GM23248 (cell line): ENCODE results near the gene RAPGEF4. TPM values are rescaled to one million over a fixed set of nuclear protein-coding genes. Genes with fewer than 3 reads are reported as not detected.
A peak's percentile ranks its signal among the peaks of the same experiment; 100 is the strongest.

Experiments
- DNase-seq: peaks from one replicate; pipeline ENCODE4 v3.0.0-alpha.2; 2015
- H2AFZ ChIP-seq: fragments of 200-600 bp; sonication (generic); 2 replicates; pipeline ENCODE4 v1.6.1; 2016; ENCODE audit warnings: antibody characterized with exemption
- H3F3A ChIP-seq: fragments of 200-600 bp; sonication (generic); 2 replicates; pipeline ENCODE4 v1.6.1; 2016; ENCODE audit warnings: mild to moderate bottlenecking, antibody characterized with exemption, mixed run types; ENCODE audit not compliant: insufficient read depth
- H3K27ac ChIP-seq: fragments of 200-600 bp; sonication (generic); 2 replicates; pipeline ENCODE4 v1.5.1; 2016; ENCODE audit warnings: mild to moderate bottlenecking
- H3K27me3 ChIP-seq: fragments of 200-600 bp; sonication (generic); replicated peaks from 2 replicates; pipeline ENCODE4 v1.6.1; 2016; ENCODE audit warnings: mild to moderate bottlenecking; ENCODE audit not compliant: insufficient read depth
- H3K36me3 ChIP-seq: fragments of 200-600 bp; sonication (generic); 2 replicates; pipeline ENCODE4 v1.6.1; 2016; ENCODE audit warnings: low read depth, mild to moderate bottlenecking
- H3K4me1 ChIP-seq: fragments of 200-600 bp; sonication (generic); 2 replicates; pipeline ENCODE4 v1.6.1; 2016; ENCODE audit warnings: mild to moderate bottlenecking; ENCODE audit not compliant: insufficient read depth
- H3K4me2 ChIP-seq: fragments of 200-600 bp; sonication (generic); one replicate; pipeline ENCODE4 v1.6.1; 2016; ENCODE audit warnings: mild to moderate bottlenecking; ENCODE audit not compliant: unreplicated experiment
- H3K4me3 ChIP-seq: fragments of 200-600 bp; sonication (generic); 2 replicates; pipeline ENCODE4 v1.5.1; 2016; ENCODE audit warnings: mild to moderate bottlenecking
- H3K79me2 ChIP-seq: fragments of 200-600 bp; sonication (generic); 2 replicates; pipeline ENCODE4 v1.6.1; 2016; ENCODE audit warnings: mild to moderate bottlenecking; ENCODE audit not compliant: insufficient read depth
- H3K9ac ChIP-seq: fragments of 200-600 bp; sonication (generic); 2 replicates; pipeline ENCODE4 v1.6.1; 2016; ENCODE audit warnings: mild to moderate bottlenecking
- H3K9me2 ChIP-seq: fragments of 200-600 bp; sonication (generic); 2 replicates; pipeline ENCODE4 v1.6.1; 2016; ENCODE audit warnings: mixed run types, mild to moderate bottlenecking, moderate library complexity; ENCODE audit not compliant: insufficient read depth
- H3K9me3 ChIP-seq: fragments of 200-600 bp; sonication (generic); one replicate; pipeline ENCODE4 v1.6.1; 2017; ENCODE audit warnings: low read depth
- H4K20me1 ChIP-seq: fragments of 200-600 bp; sonication (generic); 2 replicates; pipeline ENCODE4 v1.6.0; 2016; ENCODE audit not compliant: insufficient read depth
- EZH2 ChIP-seq: fragments of 200-600 bp; sonication (generic); IDR thresholded peaks from 2 replicates; pipeline ENCODE4 v1.6.1; 2018; ENCODE audit warnings: antibody characterized with exemption, mild to moderate bottlenecking; ENCODE audit not compliant: insufficient read depth, poor library complexity, severe bottlenecking
- EZH2phosphoT487 ChIP-seq: fragments of 200-600 bp; sonication (generic); IDR thresholded peaks from 2 replicates; pipeline ENCODE4 v1.6.1; 2018; ENCODE audit warnings: antibody characterized with exemption, moderate library complexity, mild to moderate bottlenecking, low read depth; ENCODE audit not compliant: insufficient read depth
- WGBS, 2 experiments: methylation state at CpG; one replicate each; pipeline ENCODE4 v1.1.6; 2015 to 2017; ENCODE audit warnings: low lambda C conversion rate in 2 of 2, low coverage in 1 of 2; ENCODE audit errors: missing lambda C conversion rate in 2 of 2; 5-methylcytosine and 5-hydroxymethylcytosine counted together
- in situ Hi-C: fragments of 300-500 bp; cut with MboI; formaldehyde crosslinking; loops from 2 replicates; pipeline ENCODE4 v1.15.0; 2020
- polyA plus RNA-seq: library from polyadenylated mRNA; unstranded; fragments of >200 nt; fragmentation: Nextera tagmentation; extraction: Ambion mirVana; gene quantifications from 2 replicates; pipeline ENCODE4 v1.2.1, GENCODE V29; 2016
- total RNA-seq: library from RNA; depleted of rRNA; stranded (reverse); fragments of >200 nt; shearing (Covaris generic); gene quantifications from 2 replicates; pipeline ENCODE4 v1.2.3, GENCODE V29; 2014

RAPGEF4 gene
- total and polyA plus RNA-seq, 2 experiments from 2014 or later: 2.2 TPM; not detected in 1

DNA sequence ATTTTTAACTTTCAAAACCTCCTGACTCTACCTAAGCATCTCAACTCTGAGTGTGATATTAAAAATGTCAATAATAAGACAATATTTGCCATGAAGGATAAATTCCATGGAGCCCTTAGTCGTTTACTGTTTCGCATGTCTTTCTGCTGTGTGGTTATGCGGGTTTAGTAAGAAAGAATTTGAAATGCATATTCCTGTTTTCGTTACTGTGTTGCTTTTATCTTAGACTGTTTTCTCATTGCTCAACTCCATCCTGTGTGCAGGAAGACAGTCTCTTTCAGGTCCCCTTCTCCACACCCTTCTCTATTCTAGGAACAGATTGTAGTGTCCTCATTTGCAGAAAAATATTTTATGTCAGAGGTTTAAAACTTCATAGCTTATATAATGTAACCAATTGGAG, 257.5 kb downstream of the RAPGEF4 start:
- Histone ChIP-seq H3K27ac (no peak overlapping the region), H3K9ac (no peak overlapping the region), H3K9me2 (no peaks in the 10 kb centered on the region), H3K27me3 (no peaks in the 10 kb centered on the region), H2AFZ (no peak overlapping the region), H3K36me3 (no peaks in the 10 kb centered on the region), H3K4me3 (no peak overlapping the region), H3K4me1 (peaks cover 30% of the 10 kb centered on the region), H4K20me1 (no peaks in the 10 kb centered on the region), H3K4me2 (no peak overlapping the region), H3K9me3 (no peaks in the 10 kb centered on the region), H3F3A (peaks cover 19% of the 10 kb centered on the region), H3K79me2 (no peaks in the 10 kb centered on the region)
- WGBS, 2 experiments: 95% methylated on average over 4 of the region's 4 CpGs
- in situ Hi-C loops: no loop called here
- DNase-seq: no peak
- TF ChIP-seq EZH2phosphoT487 (no peak), EZH2 (no peak)

DNA sequence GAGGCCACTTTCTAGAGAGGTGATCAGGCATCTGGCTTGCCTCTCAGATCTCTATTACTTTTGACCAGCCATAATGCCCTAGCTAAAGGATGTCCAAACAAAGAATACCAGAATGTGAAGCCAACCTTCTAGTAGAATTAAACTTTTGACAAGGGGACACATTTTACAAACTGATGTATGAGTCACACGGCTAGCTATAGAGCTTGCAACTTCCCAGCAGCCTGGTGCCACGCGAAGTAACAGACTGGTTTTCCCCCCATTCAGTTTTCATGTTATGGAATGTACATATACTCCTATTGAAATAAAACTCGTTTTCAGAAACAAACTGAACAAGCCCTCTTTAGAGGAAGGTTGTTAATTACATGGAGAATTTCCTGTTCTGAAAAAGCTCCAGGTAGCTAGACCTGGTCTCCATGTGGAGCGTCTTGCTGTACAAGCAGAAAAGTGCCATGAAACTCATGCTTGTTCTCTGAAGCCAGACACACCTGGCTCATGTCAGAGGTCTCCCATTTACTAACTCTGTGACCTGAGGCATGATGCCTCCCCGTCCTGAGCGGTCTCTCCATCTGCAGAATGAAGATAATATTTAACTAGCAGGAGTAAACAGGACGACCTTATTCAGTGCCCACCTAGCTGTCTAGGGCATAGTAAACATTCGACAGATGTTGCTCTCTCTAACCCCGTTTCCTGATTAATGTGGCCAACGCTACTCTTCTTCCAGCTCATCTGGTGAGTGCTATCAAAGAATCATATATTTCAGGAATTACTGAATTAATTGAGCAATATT, 258.5 kb downstream of the RAPGEF4 start:
- 82 to 85% methylated on average over 11 of the region's 11 CpGs for WGBS, 2 experiments
- in situ Hi-C loops: no loop called here
- Histone ChIP-seq H3K4me1 (peaks cover 38% of the 10 kb centered on the region), H3F3A (peaks cover 24% of the 10 kb centered on the region), H3K79me2 (no peaks in the 10 kb centered on the region), H3K4me2 (no peak overlapping the region), H2AFZ (no peak overlapping the region), H3K27ac (no peak overlapping the region), H3K9me3 (no peaks in the 10 kb centered on the region), H3K36me3 (no peaks in the 10 kb centered on the region), H3K9ac (no peak overlapping the region), H3K9me2 (no peaks in the 10 kb centered on the region), H3K27me3 (no peaks in the 10 kb centered on the region), H3K4me3 (no peak overlapping the region), H4K20me1 (no peaks in the 10 kb centered on the region)
- TF ChIP-seq EZH2: no peak
- no peak for TF ChIP-seq EZH2phosphoT487
- DNase-seq: no peak

GRCh38 chr2:172994864-172995263, 259.2 kb downstream of the RAPGEF4 start:
- no peak overlapping the region for H3K4me2 ChIP-seq
- no peak overlapping the region for H2AFZ ChIP-seq
- no peak for TF ChIP-seq EZH2phosphoT487
- no peak for TF ChIP-seq EZH2
- no peak overlapping the region for H3K4me3 ChIP-seq
- H3K4me1 ChIP-seq: peaks cover 46% of the 10 kb centered on the region
- peak overlapping the region; percentile 64; the same call in 1 of the 2 replicates for H3K9ac ChIP-seq
- WGBS, 2 experiments: 100% methylated on average over 2 of the region's 2 CpGs
- peak overlapping the region; percentile 83 for H3K27ac ChIP-seq
- H3K9me3 ChIP-seq: no peaks in the 10 kb centered on the region
- no peaks in the 10 kb centered on the region for H3K9me2 ChIP-seq
- no peaks in the 10 kb centered on the region for H3K79me2 ChIP-seq
- no peaks in the 10 kb centered on the region for H4K20me1 ChIP-seq
- no peaks in the 10 kb centered on the region for H3K36me3 ChIP-seq
- H3F3A ChIP-seq: peaks cover 32% of the 10 kb centered on the region
- in situ Hi-C loops: no loop called here
- DNase-seq: no peak
- H3K27me3 ChIP-seq: no peaks in the 10 kb centered on the region

DNA sequence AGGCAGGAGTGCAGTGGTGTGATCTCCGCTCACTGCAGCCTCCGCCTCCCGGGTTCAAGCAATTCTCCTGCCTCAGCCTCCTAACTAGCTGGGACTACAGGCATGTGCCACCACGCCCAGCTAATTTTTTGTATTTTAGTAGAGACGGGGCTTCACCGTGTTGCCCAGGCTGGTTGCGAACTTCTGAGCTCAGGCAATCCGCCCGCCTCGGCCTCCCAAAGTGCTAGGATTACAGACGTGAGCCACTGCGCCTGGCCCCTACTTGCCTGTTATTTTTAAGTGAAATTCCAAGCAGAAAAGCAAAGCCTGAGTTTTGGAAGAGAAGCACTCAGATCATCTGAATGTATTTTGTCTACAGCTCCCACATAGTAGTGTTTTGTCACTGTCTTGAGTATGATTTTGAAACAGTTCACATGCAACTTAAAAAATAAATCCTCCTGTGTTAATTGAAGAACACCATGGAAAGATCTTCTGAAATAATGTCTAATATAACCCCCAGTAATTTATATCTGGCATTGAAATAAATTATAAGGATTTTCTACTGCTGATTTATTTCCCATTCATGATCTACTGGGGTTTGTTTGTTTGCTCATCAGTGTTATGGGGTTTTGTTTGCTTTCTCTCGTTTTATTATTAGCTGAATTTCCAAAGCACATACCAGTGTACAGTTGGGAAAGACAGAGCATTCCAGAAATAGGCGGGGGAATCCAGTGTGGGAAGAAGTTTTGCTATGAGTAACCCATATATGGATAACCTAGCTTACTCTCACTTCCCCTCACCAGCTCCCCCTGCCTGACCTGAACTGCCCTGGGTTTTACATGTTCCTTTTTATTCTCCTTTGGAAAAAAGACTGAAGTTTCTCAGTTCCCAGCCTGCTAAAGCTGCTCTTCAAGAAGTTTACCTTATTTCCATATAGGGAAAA, 259.9 kb downstream of the RAPGEF4 start:
- peak; percentile 90 for DNase-seq
- in situ Hi-C loops: no loop called here
- H3K4me1 ChIP-seq: peaks cover 45% of the 10 kb centered on the region
- no peaks in the 10 kb centered on the region for H3K79me2 ChIP-seq
- H3F3A ChIP-seq: peaks cover 34% of the 10 kb centered on the region
- peak overlapping the region; percentile 83 for H3K27ac ChIP-seq
- H3K4me3 ChIP-seq: peak overlapping the region; percentile 39; the same call in 1 of the 2 replicates
- no peak for TF ChIP-seq EZH2
- TF ChIP-seq EZH2phosphoT487: no peak
- peak overlapping the region; percentile 64 for H3K9ac ChIP-seq
- WGBS, 2 experiments: 74 to 78% methylated on average over 14 of the region's 14 CpGs
- H3K9me3 ChIP-seq: no peaks in the 10 kb centered on the region
- H4K20me1 ChIP-seq: no peaks in the 10 kb centered on the region
- H3K4me2 ChIP-seq: peak overlapping the region; percentile 82
- no peaks in the 10 kb centered on the region for H3K36me3 ChIP-seq
- H2AFZ ChIP-seq: peak overlapping the region; percentile 22
- H3K27me3 ChIP-seq: no peaks in the 10 kb centered on the region
- no peaks in the 10 kb centered on the region for H3K9me2 ChIP-seq
